ENCODE results near the gene FKRP. TPM values are rescaled to one million over a fixed set of nuclear protein-coding genes. Genes with fewer than 3 reads are reported as not detected.

Gene FKRP
- total RNA-seq, 1 donor from 2014 or later, result 37.7 TPM

GRCh38 chr19:46720503-46721239, 25.2 kb upstream of the FKRP start:
- Mint-ChIP-seq H3K27ac (ENCODE audit: unreplicated experiment) (no peak overlapping the region), H3K9me3 (ENCODE audit: unreplicated experiment) (no peaks in the 10 kb centered on the region), H3K27me3 (ENCODE audit: unreplicated experiment) (no peaks in the 10 kb centered on the region), H3K36me3 (ENCODE audit: unreplicated experiment) (peaks cover 21% of the 10 kb centered on the region), H3K4me3 (ENCODE audit: unreplicated experiment) (no peak overlapping the region), H3K4me1 (ENCODE audit: unreplicated experiment) (peaks cover 13% of the 10 kb centered on the region)
- DNase-seq (ENCODE audit: extremely low spot score, unreplicated experiment), result no peak
- no peak for TF ChIP-seq CTCF (IDR thresholded peaks at IDR 0.05)

DNA sequence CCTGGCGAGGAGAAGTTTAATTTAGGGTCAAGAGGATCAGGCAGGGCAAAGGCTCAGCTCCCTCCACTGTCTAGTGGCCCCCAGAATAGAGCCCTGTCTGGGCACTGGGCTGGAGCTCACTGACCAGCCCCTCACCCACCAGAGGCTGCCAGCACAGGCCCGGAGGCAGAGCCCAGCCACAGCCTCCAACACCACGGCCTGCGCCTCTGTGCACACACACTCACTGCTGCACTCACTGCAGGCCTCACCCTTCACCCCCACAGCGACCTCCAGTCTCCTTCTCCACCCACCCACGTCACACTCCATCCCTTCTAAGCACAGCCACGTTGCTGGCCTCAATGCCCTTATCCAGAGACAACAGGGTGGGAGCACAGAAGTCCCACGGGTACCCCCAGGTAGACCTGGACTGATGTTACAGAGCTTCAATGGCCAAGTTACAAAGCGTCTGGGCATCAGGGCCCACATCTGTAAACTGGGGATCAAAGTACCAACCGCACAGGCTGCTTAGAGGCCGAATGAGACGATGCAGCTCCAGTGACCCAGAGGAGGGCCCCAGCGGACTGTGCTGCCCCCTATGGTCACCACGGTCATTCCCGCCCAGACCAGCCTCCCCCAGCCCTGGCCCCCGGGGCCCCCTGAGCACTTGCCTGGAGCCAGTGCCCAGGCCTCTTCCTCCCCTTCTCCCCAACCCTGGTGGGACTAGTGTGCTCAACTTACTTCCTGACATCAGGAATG, 24.4 kb upstream of the FKRP start:
- Mint-ChIP-seq H3K9me3 (ENCODE audit: unreplicated experiment) (no peaks in the 10 kb centered on the region), H3K4me1 (ENCODE audit: unreplicated experiment) (peaks cover 9% of the 10 kb centered on the region), H3K36me3 (ENCODE audit: unreplicated experiment) (peaks cover 27% of the 10 kb centered on the region), H3K27ac (ENCODE audit: unreplicated experiment) (no peak overlapping the region), H3K27me3 (ENCODE audit: unreplicated experiment) (no peaks in the 10 kb centered on the region), H3K4me3 (ENCODE audit: unreplicated experiment) (no peak overlapping the region)
- DNase-seq (ENCODE audit: extremely low spot score, unreplicated experiment), result no peak
- TF ChIP-seq CTCF (IDR thresholded peaks at IDR 0.05), result peak; percentile 16

GRCh38 chr19:46722004-46722380, 23.9 kb upstream of the FKRP start:
- H3K4me1 Mint-ChIP-seq (ENCODE audit: unreplicated experiment), result peaks cover 9% of the 10 kb centered on the region
- no peaks in the 10 kb centered on the region for H3K9me3 Mint-ChIP-seq (ENCODE audit: unreplicated experiment)
- H3K4me3 Mint-ChIP-seq (ENCODE audit: unreplicated experiment), result no peak overlapping the region
- DNase-seq (ENCODE audit: extremely low spot score, unreplicated experiment), result no peak
- no peak for TF ChIP-seq CTCF (IDR thresholded peaks at IDR 0.05)
- H3K27me3 Mint-ChIP-seq (ENCODE audit: unreplicated experiment), result no peaks in the 10 kb centered on the region
- peaks cover 27% of the 10 kb centered on the region for H3K36me3 Mint-ChIP-seq (ENCODE audit: unreplicated experiment)
- no peak overlapping the region for H3K27ac Mint-ChIP-seq (ENCODE audit: unreplicated experiment)

GRCh38 chr19:46722421-46723022, 23.3 kb upstream of the FKRP start:
- no peak overlapping the region for H3K4me3 Mint-ChIP-seq (ENCODE audit: unreplicated experiment)
- DNase-seq (ENCODE audit: extremely low spot score, unreplicated experiment), result no peak
- peaks cover 27% of the 10 kb centered on the region for H3K36me3 Mint-ChIP-seq (ENCODE audit: unreplicated experiment)
- no peak overlapping the region for H3K27ac Mint-ChIP-seq (ENCODE audit: unreplicated experiment)
- peaks cover 9% of the 10 kb centered on the region for H3K4me1 Mint-ChIP-seq (ENCODE audit: unreplicated experiment)
- no peak for TF ChIP-seq CTCF (IDR thresholded peaks at IDR 0.05)
- H3K27me3 Mint-ChIP-seq (ENCODE audit: unreplicated experiment), result no peaks in the 10 kb centered on the region
- no peaks in the 10 kb centered on the region for H3K9me3 Mint-ChIP-seq (ENCODE audit: unreplicated experiment)

DNA sequence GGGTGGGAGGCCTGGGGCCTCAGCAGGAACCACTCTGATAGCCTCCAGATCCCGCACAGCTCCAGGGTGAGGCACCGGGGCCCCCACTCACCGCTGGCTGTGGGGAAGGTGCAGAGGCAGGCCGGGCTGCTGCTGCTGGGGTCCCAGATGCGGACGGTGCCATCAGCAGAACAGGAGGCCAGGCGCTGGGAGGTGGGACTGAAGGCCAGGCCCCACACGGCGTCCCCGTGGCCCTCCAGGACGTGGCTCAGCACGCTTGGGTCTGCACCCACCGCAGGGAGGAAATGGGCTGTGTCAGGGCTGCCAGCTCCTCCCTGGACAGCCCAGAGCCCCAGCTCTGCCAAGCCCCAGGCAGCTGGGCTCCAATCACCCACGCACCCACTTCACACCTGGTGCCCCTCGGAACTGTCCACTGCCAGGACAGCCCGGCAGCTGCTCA, 22.8 kb upstream of the FKRP start:
- no peaks in the 10 kb centered on the region for H3K27me3 Mint-ChIP-seq (ENCODE audit: unreplicated experiment)
- no peak overlapping the region for H3K4me3 Mint-ChIP-seq (ENCODE audit: unreplicated experiment)
- TF ChIP-seq CTCF (IDR thresholded peaks at IDR 0.05), result no peak
- no peak overlapping the region for H3K27ac Mint-ChIP-seq (ENCODE audit: unreplicated experiment)
- peaks cover 27% of the 10 kb centered on the region for H3K36me3 Mint-ChIP-seq (ENCODE audit: unreplicated experiment)
- H3K9me3 Mint-ChIP-seq (ENCODE audit: unreplicated experiment), result no peaks in the 10 kb centered on the region
- DNase-seq (ENCODE audit: extremely low spot score, unreplicated experiment), result no peak
- peaks cover 4% of the 10 kb centered on the region for H3K4me1 Mint-ChIP-seq (ENCODE audit: unreplicated experiment)

Measured in osteocyte (in vitro differentiated cells).